B cell (primary cell): Measurements from ENCODE around the gene LRRC63.

Experiments used
- CTCF ChIP-seq: fragments of 200-600 bp; IDR thresholded peaks from one replicate; pipeline ENCODE4 v1.8.0; 2022; ENCODE audit warnings: antibody characterized with exemption, mild to moderate bottlenecking
- EZH2 ChIP-seq: IDR thresholded peaks from 2 replicates; pipeline ENCODE4 v1.6.1; 2012; ENCODE audit warnings: borderline replicate concordance, low read depth, mild to moderate bottlenecking, moderate library complexity, low read length; ENCODE audit not compliant: insufficient read depth, poor library complexity, severe bottlenecking

- TF ChIP-seq CTCF (no peak), EZH2 (no peak)
These were observed 85.2 kb downstream of the LRRC63 start for GRCh38 chr13:46296921-46297320.
